ENCODE results near the gene LMX1B. TPM values are rescaled to one million over a fixed set of nuclear protein-coding genes. Genes with fewer than 3 reads are reported as not detected.
A peak's percentile ranks its signal among the peaks of the same experiment; 100 is the strongest.

Gene LMX1B
- total RNA-seq, 1 experiment from 2014 or later, result 12.4 TPM

GRCh38 chr9:126635661-126636439 lies 22.1 kb downstream of the LMX1B start:
- peak; percentile 25 for ATAC-seq
- CTCF ChIA-PET, result interaction anchor here (1.2 to 8.8 kb wide), 6 partner anchors 17 to 146 kb away, joined by 3 to 83 read pairs (median 6); no protein-coding TSS in a partner anchor

GRCh38 chr9:126636983-126637798 lies 23.5 kb downstream of the LMX1B start:
- Mint-ChIP-seq H3K9me3 (no peaks in the 10 kb centered on the region), H3K27ac (no peak overlapping the region), H3K4me3 (peak overlapping the region; percentile 31; the same call in 1 of the 2 replicates), H3K27me3 (ENCODE audit: low read depth) (peaks cover 98% of the 10 kb centered on the region), H3K4me1 (peaks cover 26% of the 10 kb centered on the region), H3K36me3 (no peaks in the 10 kb centered on the region)
- CTCF ChIA-PET, result interaction anchor here (0.8 to 8.8 kb wide), 7 partner anchors 15 to 69 kb away, joined by 3 to 83 read pairs (median 14); no protein-coding TSS in a partner anchor
- TF ChIP-seq TEAD4 (CRISPR knock-in tag; IDR thresholded peaks at IDR 0.05) (no peak), RORB (CRISPR knock-in tag; IDR thresholded peaks at IDR 0.05) (no peak), JAZF1 (CRISPR knock-in tag; IDR thresholded peaks at IDR 0.05) (no peak), FOXP1 (CRISPR knock-in tag; IDR thresholded peaks at IDR 0.05; ENCODE audit: borderline replicate concordance) (no peak), HMGA2 (CRISPR knock-in tag; IDR thresholded peaks at IDR 0.05) (no peak), FOXP4 (CRISPR knock-in tag; IDR thresholded peaks at IDR 0.05) (0 out of 2 replicates have a peak, but pooled peaks have one; percentile 13), ELF4 (CRISPR knock-in tag; IDR thresholded peaks at IDR 0.05; ENCODE audit: low read depth) (no peak), ZBTB43 (CRISPR knock-in tag; IDR thresholded peaks at IDR 0.05) (no peak)
- no peak for DNase-seq (ENCODE audit: low spot score)
- no peak for ATAC-seq
- POLR2A ChIA-PET, result no interaction called here

More at GRCh38 chr9:126635661-126636439, 22.1 kb downstream of the LMX1B start:
- H3K27ac Mint-ChIP-seq, result no peak overlapping the region
- TF ChIP-seq JUN (CRISPR knock-in tag; IDR thresholded peaks at IDR 0.05) (no peak), SOX15 (CRISPR knock-in tag; IDR thresholded peaks at IDR 0.05) (no peak), PRRX2 (CRISPR knock-in tag; IDR thresholded peaks at IDR 0.05) (no peak), NFATC4 (CRISPR knock-in tag; IDR thresholded peaks at IDR 0.05) (no peak), ATF2 (CRISPR knock-in tag; IDR thresholded peaks at IDR 0.05; ENCODE audit: borderline replicate concordance, low read depth) (no peak)
- H3K36me3 Mint-ChIP-seq, result no peaks in the 10 kb centered on the region
- H3K27me3 Mint-ChIP-seq (ENCODE audit: low read depth), result peaks cover 97% of the 10 kb centered on the region
- no peak overlapping the region for H3K4me3 Mint-ChIP-seq
- peaks cover 22% of the 10 kb centered on the region for H3K4me1 Mint-ChIP-seq
- no peak for DNase-seq (ENCODE audit: low spot score)
- H3K9me3 Mint-ChIP-seq, result no peaks in the 10 kb centered on the region
- POLR2A ChIA-PET, result interaction anchor here (0.6 kb wide), 1 partner anchor 22 kb away, joined by 3 read pairs; the partner anchor contains the start of gene LMX1B

GRCh38 chr9:126638571-126639132 lies 24.9 kb downstream of the LMX1B start:
- Mint-ChIP-seq H3K27me3 (ENCODE audit: low read depth) (peaks cover 93% of the 10 kb centered on the region), H3K4me3 (peak overlapping the region; percentile 66), H3K4me1 (peaks cover 34% of the 10 kb centered on the region), H3K36me3 (no peaks in the 10 kb centered on the region), H3K9me3 (no peaks in the 10 kb centered on the region), H3K27ac (no peak overlapping the region)
- DNase-seq (ENCODE audit: low spot score) (peak; percentile 59), ATAC-seq (peak; percentile 82)
- ChIA-PET POLR2A (interaction anchor here (1.0 kb wide), 1 partner anchor 39 kb away, joined by 4 read pairs; no protein-coding TSS in a partner anchor), CTCF (interaction anchor here (0.6 to 4.9 kb wide), 14 partner anchors 8 to 405 kb away, joined by 3 to 44 read pairs (median 4); no protein-coding TSS in a partner anchor)
- no peak for TF ChIP-seq NFE2L1 (CRISPR knock-in tag; IDR thresholded peaks at IDR 0.05)
- no peak for TF ChIP-seq ERG (CRISPR knock-in tag; IDR thresholded peaks at IDR 0.05)
- no peak for TF ChIP-seq FOXP4 (CRISPR knock-in tag; IDR thresholded peaks at IDR 0.05)
- no peak for TF ChIP-seq ZNF671 (CRISPR knock-in tag; IDR thresholded peaks at IDR 0.05)
- no peak for TF ChIP-seq CREM (CRISPR knock-in tag; IDR thresholded peaks at IDR 0.05)
- no peak for TF ChIP-seq MXD4 (CRISPR knock-in tag; IDR thresholded peaks at IDR 0.05; ENCODE audit: borderline replicate concordance)
- TF ChIP-seq CDX4 (CRISPR knock-in tag; IDR thresholded peaks at IDR 0.05; ENCODE audit: borderline replicate concordance), result no peak
- no peak for TF ChIP-seq FOXJ3 (CRISPR knock-in tag; IDR thresholded peaks at IDR 0.05; ENCODE audit: borderline replicate concordance)
- no peak for TF ChIP-seq SMAD4 (CRISPR knock-in tag; IDR thresholded peaks at IDR 0.05)

All from WTC11 (cell line).